Measurements from ENCODE around the gene COX20.
"Not testable (repeated sequence)": the region's sequence is repeated elsewhere in the genome, so short reads cannot be mapped to it uniquely, and the experiment has no call there.

COX20 gene

GRCh38 chr1:244826712-244827111 lies 8.7 kb upstream of the COX20 start:
- no peak for DNase-seq

GRCh38 chr1:244830639-244831038 lies 4.8 kb upstream of the COX20 start:
- DNase-seq = no peak

DNA sequence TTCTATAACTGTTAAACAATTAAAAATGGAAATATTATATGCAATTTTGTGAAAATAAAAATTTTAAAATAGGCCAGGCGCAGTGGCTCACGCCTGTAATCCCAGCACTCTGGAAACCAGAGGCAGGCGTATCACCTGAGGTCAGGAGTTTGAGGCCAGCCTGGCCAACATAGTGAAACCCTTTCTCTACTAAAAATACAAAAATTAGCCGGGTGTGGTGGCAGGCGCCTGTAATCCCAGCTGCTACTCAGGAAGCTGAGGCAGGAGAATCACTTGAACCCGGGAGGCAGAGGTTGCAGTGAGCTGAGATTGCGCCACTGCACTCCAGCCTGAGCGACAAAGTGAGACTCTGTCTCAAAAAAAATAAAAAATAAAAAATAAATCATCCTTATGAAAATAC lies 2.2 kb upstream of the COX20 start:
- DNase-seq = not testable (repeated sequence)

DNA sequence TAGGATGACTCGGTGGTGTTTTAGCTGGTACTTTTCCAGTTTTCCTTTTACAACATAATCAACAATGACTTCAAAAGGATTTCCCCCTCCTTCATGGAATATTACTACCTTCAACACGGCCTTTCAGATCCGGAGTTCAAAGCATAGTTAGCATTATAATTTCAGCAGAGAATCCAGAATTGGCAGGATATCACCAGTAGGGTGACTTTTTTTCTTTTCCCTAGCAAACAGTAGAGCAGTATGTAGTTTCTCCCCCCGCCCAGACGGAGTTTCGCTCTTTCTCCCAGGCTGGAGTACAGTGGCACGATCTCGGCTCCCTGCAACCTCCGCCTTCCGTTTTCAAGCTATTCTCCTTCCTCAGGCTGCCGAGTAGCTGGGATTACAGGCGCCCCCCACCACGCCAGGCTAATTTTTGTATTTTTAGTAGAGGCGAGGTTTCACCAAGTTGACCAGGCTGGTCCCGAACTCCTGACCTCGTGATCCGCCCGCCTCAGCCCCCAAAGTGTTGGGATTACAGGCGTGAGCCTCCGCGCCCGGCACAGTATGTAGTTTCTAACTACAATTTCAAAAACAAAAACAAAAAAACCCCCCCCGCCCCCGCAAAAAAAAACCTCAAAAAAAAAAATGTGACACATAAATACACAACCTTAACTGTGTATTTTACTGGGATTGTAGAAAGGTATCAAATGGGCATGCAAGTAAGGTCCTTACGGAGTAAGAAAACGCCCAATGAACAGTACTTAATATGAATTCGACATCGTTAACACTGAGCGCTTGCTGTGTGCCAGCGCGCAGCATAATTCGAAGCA lies 1.5 kb upstream of the COX20 start:
- peak; percentile 68 to 78 for DNase-seq

DNA sequence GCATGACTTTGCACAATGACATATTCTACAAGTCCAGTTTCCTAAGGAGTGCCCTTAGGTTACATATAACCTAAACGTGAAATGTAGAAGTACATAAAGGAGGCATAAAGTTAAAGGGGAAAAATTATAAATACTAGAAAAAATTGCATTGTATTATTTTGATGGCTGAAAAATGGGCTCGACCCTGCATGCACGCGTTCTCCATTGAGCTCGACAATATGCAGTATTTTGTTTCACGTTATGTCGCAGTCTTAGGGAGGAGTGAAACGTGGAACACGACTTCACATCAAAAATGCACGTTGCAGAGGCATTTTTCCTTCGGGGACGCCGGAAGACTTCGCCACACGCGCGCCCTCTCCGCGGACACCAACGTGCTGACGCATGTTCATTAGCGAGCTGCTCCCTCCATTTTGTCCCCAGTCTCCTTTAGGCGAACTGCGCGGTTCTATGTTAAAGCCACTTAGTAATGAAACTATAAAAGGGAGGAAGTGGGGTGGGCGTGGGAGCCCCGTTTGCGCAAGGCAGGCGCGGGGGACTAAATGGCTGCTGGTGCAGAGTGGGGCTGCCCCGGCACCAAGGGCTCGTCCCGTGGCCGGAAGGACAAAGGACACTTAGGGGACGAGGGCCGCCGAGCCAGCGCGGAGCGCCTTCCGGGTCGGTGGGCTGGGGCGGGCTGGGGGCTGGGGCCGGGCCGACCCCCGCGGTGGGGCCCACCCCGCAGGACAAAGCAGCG lies 749 bp upstream of the COX20 start:
- peak; percentile 98 for DNase-seq

DNA sequence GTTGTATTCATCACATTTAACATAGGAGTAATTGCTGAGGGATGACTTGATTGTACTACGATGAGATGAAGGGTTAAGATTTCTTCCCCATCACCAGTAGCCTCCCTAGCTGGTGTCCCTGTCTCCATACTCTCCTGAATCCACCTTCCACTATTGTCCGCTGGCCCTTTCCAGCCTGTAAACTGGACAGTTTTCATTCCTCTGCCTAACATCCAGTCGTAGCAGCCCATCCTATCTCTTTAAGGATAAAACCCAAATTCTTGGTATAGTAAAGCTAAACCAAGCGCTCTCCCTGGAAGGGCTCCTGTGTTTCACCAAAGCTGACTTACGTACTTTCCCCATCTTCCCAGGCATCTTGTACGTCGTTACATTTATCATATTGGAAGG lies 670 bp downstream of the COX20 start:
- DNase-seq = no peak

DNA sequence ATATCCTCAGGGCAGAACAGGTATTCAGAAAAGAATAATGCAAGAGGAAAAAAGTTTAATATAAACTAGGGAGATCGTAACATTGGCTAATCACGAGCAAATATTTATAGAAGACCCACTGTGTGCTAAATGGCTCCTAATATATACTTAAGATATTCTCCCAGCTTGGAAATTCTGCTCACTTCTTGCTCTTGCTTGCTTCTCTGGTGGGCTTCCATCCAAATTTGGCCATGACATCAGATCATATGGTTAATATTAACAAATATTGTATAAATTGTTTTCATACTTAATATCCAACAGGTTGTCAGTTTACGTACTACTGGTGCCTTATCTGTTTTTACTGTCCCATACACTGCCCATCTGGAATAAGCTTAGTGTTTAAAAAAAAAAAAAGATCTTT lies 1.1 kb downstream of the COX20 start:
- no peak for DNase-seq

DNA sequence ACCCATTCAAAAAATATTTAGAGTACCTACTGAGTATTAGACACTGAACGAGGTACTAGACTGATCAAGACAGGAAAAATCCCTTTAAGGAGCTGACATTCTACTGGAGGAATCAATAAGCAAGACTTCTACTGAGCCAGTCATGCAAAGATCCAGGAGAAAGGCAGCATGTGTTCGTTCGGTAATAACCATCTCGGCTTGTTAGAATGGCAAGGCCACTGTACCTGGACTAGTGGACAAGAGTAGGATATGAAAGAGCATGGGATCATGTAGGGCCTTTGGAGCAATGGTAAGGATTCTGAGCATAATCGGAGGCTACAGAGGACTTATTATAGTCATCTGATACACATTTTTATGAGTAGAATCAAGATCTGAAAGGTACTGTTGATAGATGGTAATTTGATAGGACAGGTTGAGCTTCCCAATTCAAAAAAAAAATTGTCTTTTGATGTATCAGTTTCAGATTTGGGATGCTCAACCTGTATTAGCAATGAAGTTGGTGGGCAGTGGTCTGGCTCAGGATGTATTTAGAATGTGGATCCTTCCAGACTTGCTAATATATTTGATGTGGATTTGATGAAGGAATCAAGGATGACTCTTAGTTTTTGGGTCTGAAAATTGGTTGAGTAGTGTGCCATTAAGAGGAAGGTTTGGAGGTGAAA lies 2.3 kb downstream of the COX20 start:
- no peak for DNase-seq

- no peak for DNase-seq
Measured at GRCh38 chr1:244839656-244840055, 4.2 kb downstream of the COX20 start.

DNA sequence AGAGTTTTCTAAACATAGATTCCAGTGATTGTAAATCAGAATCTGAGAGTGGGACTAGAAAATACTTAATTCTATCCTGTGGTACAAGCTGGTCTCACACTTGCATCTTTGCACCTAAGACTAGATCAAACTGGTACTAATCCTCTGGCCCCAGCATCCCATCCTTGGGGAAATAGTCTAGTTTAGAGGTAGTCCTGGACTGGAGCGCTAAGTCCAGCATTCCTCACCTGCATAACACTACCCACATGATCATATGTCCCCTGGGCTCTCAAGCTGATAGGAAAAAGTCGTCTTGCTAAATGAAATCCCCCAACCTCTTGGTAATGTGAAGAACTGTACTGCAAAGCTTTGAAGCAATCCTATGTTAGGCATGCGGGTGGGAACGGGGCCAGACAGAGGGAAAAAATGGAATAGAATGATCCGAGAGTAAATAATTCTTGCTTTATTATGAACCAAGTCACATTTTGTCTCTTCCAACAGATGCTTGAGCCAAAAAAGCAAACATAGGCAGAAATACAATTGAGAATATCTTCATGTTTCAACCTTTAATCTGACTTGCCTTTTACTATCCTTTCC lies 4.8 kb downstream of the COX20 start:
- no peak for DNase-seq

- no peak for DNase-seq
Measured at GRCh38 chr1:244841273-244841927, 5.9 kb downstream of the COX20 start.

DNA sequence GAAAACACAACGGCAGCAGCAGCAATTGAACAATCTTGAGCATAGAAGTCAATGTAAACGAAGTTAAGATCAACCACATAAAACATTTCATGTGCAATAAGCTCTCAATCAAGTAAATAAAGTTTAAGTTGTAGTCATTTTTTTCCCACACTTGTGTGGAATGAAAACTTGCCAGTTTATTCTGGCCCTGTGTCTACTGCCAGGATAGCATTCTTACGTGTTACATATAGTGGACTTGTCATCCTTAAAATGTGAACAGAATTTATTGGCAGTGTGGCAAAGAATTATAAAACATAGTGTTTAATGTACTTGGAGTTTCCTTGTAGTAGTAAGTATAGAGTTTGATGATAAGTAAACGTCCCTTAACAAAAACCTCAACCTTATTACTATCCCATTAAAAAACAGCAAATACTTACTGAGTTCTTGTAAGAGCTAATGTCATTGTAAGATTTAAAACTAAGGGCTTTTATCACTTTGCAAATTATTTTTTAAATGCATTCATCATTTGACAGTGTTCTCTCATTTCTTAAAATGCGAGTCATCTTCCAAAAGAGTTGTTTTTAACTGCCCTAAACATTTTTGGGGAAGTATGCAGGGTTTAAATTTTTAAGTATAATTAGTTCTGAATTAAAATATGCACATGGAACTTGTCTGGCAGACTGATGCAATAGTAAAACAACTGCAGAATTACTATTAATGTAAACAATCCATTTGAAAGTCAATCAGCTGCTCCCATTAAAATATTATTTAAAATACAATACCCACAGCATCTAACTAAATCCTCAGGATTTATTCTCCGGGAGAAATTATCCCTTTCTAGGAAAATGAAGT lies 7.9 kb downstream of the COX20 start:
- DNase-seq = no peak

- DNase-seq = no peak
Measured at GRCh38 chr1:244844155-244845121, 9.0 kb downstream of the COX20 start.

DNA sequence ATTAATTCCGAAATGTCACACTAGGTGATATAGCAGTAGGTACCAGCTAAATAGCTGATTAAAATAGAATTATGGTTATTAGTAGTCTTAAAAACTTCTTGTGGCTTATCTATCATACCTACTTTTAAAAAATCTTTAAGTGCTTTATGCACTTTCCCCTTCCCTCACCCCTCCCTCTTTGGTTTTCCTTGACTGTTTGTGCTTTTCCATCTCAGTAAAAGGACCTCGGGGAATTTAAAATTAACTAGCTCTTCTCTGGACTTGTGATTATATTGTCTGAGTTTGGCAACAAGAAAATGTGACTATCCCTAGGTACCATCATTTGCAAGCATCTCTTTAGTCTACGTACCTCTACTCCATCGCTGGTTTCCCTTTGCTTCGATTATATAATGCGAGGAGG lies 11.2 kb downstream of the COX20 start:
- no peak for DNase-seq

GRCh38 chr1:244849189-244849866 lies 13.9 kb downstream of the COX20 start:
- no peak for DNase-seq

GRCh38 chr1:244850099-244850852 lies 14.8 kb downstream of the COX20 start:
- DNase-seq = no peak

DNA sequence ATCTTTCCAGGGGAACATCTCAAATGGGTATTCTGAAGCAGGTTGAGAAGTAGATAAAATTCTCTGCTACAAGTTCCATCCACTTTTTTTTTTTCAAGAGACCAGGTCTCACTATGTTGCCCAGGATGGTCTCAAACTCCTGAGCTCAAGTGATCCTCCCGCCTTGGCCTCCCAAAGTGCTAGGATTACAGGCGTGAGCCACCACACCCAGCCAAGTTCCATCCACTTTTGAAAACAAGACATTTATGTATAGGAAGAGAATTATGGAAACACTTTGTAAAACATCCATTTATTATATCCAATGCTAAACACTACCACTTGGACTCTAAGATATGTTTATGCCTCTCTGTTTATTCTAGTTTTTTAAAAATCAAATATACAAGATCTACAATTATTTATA lies 15.4 kb downstream of the COX20 start:
- DNase-seq = no peak

- DNase-seq = no peak
Measured at GRCh38 chr1:244851546-244852231, 16.2 kb downstream of the COX20 start.

- DNase-seq = no peak
Measured at GRCh38 chr1:244852694-244853093, 17.2 kb downstream of the COX20 start.

All from inflammatory macrophage treated with lipopolysaccharide for 1 hour (primary cell).